Ascending aorta (tissue), 2 donors: ENCODE results near the gene SUCLG2. TPM values are rescaled to one million over a fixed set of nuclear protein-coding genes. Genes with fewer than 3 reads are reported as not detected.

Experiments
- DNase-seq, 2 donors: peaks; one replicate each; pipeline ENCODE4 v3.0.0-alpha.2; 2019; ENCODE audit warnings: low spot score in 2 of 2
- H3K27ac ChIP-seq, 2 donors: fragments of 200-600 bp; sonication (generic); one replicate each; pipeline ENCODE4 v1.5.1; 2016 to 2017; ENCODE audit warnings: mild to moderate bottlenecking in 1 of 2
- H3K27me3 ChIP-seq: fragments of 200-600 bp; sonication (generic); one replicate; pipeline ENCODE4 v1.5.1; 2017
- H3K36me3 ChIP-seq, 2 donors: fragments of 200-600 bp; sonication (generic); one replicate each; pipeline ENCODE4 v1.5.1; 2016
- H3K4me1 ChIP-seq, 2 donors: fragments of 200-600 bp; sonication (generic); one replicate each; pipeline ENCODE4 v1.5.1; 2016 to 2017; ENCODE audit warnings: mild to moderate bottlenecking in 1 of 2
- H3K4me3 ChIP-seq, 2 donors: fragments of 200-600 bp; sonication (generic); one replicate each; pipeline ENCODE4 v1.5.1; 2016 to 2017; ENCODE audit warnings: mild to moderate bottlenecking in 1 of 2
- H3K9me3 ChIP-seq, 2 donors: fragments of 200-600 bp; sonication (generic); one replicate each; pipeline ENCODE4 v1.5.1; 2016
- intact Hi-C: fragments of 100-400 bp; cut with DNase I; formaldehyde crosslinking; loops from one replicate; pipeline ENCODE4 v1.15.1; 2023
- total RNA-seq: library from RNA; depleted of rRNA; stranded (reverse); fragments of >200 nt; gene quantifications from one replicate; pipeline ENCODE4 v1.1.0, GENCODE V29; 2016
- TF ChIP-seq, protein P1 (sequence below), 3 experiments: fragments of 200-600 bp in 2 of 3; fragments of 450-650 bp in 1 of 3; sonication (generic) in 2 of 3; IDR thresholded peaks; one replicate each; pipeline ENCODE4 v1.5.1; 2016 to 2019; ENCODE audit warnings: antibody characterized with exemption in 3 of 3, mild to moderate bottlenecking in 1 of 3, moderate library complexity in 1 of 3

Gene SUCLG2
- total RNA-seq, 1 donor from 2014 or later: 33.6 TPM

DNA sequence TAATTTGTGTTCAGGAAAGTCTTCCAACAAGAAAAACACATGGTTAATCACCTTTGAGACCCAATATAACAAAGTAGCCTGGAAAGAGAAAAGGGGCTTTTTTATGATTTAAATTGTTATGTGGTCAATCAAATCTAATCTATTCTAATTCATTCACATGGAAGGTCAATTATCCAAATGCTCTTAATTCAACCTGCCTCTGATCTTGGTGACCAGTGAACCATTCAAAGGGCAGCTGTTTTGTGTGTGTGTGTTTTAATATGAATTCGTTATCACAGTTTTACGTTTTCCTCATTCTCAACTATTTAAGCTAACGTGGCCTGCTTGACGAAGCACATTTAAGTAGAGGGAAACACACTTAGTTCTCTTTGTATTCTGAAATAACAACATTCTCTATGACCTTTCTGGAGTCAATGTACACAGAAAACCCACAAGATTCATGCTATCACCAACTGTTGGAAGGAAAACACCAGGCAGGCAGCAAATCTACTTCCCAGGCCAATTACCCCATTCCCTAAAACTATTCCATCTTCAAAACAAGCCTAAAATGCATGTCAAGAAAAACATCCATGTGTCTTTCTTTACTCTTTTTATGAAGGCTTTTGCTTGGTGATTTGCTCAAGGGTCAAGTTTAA is 195.4 kb downstream of the SUCLG2 start:
- Histone ChIP-seq H3K36me3 (no peaks in the 10 kb centered on the region), H3K27ac (no peak overlapping the region), H3K27me3 (no peaks in the 10 kb centered on the region), H3K9me3 (no peaks in the 10 kb centered on the region), H3K4me1 (no peaks in the 10 kb centered on the region), H3K4me3 (no peak overlapping the region)
- TF ChIP-seq, protein P1, sequence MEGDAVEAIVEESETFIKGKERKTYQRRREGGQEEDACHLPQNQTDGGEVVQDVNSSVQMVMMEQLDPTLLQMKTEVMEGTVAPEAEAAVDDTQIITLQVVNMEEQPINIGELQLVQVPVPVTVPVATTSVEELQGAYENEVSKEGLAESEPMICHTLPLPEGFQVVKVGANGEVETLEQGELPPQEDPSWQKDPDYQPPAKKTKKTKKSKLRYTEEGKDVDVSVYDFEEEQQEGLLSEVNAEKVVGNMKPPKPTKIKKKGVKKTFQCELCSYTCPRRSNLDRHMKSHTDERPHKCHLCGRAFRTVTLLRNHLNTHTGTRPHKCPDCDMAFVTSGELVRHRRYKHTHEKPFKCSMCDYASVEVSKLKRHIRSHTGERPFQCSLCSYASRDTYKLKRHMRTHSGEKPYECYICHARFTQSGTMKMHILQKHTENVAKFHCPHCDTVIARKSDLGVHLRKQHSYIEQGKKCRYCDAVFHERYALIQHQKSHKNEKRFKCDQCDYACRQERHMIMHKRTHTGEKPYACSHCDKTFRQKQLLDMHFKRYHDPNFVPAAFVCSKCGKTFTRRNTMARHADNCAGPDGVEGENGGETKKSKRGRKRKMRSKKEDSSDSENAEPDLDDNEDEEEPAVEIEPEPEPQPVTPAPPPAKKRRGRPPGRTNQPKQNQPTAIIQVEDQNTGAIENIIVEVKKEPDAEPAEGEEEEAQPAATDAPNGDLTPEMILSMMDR (IDR thresholded peaks at IDR 0.05): no peak
- no peak for DNase-seq
- intact Hi-C loops: no loop called here

DNA sequence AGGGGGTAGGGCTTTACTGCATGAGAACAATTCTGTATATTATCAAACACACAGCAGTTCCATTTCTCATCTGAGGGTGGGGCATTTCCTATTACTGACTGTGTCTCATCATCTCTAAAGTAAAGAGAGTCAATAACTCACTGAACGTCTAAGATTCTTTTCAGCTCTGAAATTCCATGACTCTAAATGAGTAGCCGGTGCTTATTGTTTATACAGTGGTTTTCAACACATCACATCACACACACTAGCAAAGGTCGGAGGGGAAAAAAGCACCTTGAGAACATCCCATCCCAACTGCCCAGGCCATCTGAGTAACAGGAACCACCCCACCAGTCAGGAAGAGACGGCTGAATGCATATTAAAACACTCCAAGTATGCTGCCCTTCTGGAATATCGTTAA is 196.0 kb downstream of the SUCLG2 start:
- TF ChIP-seq, protein P1 (IDR thresholded peaks at IDR 0.05): no peak
- no peak overlapping the region for H3K4me3 ChIP-seq
- H3K36me3 ChIP-seq: no peaks in the 10 kb centered on the region
- no peak for DNase-seq
- intact Hi-C loops: no loop called here
- no peaks in the 10 kb centered on the region for H3K4me1 ChIP-seq
- no peaks in the 10 kb centered on the region for H3K9me3 ChIP-seq
- H3K27ac ChIP-seq: no peak overlapping the region
- no peaks in the 10 kb centered on the region for H3K27me3 ChIP-seq

DNA sequence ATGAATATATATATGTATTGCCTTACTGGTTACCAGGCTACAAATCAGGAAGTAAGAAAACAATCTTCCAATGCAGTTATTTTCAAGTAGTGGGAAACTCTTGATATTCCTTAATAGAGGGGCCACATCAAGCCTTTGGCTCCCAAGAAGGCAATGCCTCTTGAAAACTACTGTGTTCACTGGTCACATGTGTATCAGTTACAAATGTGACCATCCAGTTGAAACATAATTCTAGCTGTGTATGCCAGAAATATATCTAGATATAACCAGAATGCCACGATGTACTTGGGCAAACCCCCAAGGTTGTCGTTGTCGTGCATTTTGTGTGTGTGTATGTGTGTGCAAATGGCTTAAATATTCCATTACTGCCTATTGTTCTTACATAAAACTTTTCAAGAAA is 200.8 kb downstream of the SUCLG2 start:
- Histone ChIP-seq H3K4me1 (no peaks in the 10 kb centered on the region), H3K27me3 (no peaks in the 10 kb centered on the region), H3K36me3 (no peaks in the 10 kb centered on the region), H3K9me3 (no peaks in the 10 kb centered on the region), H3K27ac (no peak overlapping the region), H3K4me3 (no peak overlapping the region)
- no peak for DNase-seq
- TF ChIP-seq, protein P1 (IDR thresholded peaks at IDR 0.05): no peak
- intact Hi-C loops: no loop called here

DNA sequence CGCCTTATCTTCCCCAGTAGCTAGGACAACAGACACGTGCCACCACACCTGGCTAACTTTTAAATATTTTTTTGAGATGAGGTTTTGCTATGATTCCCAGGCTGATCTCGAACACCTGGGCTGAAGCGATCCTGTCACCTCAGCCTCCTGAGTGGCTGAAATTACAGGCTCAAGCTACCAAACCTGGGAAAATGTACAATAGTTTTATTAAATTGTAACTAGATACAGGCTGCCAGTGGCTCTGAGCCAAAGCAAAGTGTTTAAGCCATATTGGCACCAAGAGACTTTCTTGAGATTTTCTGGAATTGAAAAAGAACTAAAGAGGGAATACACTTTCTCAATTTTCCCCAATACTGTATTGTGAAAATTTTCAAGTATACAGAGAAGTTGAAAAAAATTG is 204.3 kb downstream of the SUCLG2 start:
- Histone ChIP-seq H3K9me3 (no peaks in the 10 kb centered on the region), H3K4me3 (no peak overlapping the region), H3K4me1 (no peaks in the 10 kb centered on the region), H3K27ac (no peak overlapping the region), H3K36me3 (no peaks in the 10 kb centered on the region), H3K27me3 (no peaks in the 10 kb centered on the region)
- DNase-seq: no peak
- TF ChIP-seq, protein P1 (IDR thresholded peaks at IDR 0.05): no peak
- intact Hi-C loops: no loop called here

DNA sequence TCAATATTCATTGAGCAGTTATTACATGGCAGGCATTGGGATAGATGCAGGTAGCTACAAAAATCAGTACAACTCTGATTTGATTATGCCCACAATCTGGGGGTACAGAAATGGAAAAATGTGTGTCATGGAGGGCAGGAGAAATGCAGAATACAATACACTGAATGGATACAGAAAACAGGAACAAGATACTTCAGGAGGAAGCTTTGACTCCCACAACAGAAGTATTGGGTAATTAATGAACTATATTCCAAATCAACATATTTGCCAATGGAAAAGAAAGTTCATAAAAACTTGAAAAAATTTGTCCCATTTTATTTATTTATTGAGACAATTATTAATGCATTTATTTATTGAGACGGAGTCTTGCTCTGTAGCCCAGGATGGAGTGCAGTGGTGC is 207.0 kb downstream of the SUCLG2 start:
- no peak overlapping the region for H3K4me3 ChIP-seq
- no peaks in the 10 kb centered on the region for H3K36me3 ChIP-seq
- no peaks in the 10 kb centered on the region for H3K4me1 ChIP-seq
- DNase-seq: no peak
- TF ChIP-seq, protein P1 (IDR thresholded peaks at IDR 0.05): no peak
- intact Hi-C loops: no loop called here
- no peaks in the 10 kb centered on the region for H3K27me3 ChIP-seq
- H3K9me3 ChIP-seq: no peaks in the 10 kb centered on the region
- H3K27ac ChIP-seq: no peak overlapping the region

DNA sequence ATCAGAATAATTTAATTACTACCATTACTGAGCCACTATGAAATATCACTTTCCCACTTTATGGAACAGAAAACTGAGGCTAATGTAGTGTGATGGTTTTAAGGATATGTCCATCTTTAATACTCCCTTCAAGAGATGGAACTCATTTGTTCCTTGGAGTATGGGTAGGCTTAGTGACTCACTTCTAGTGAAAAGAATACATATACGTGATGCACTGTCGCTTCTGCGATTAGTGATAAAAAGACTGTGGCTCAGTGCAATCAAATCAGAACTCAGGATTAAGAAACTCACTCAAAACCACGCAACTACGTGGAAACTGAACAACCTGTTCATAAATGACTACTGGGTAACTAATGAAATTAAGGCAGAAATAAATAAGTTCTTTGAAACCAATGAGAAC is 216.6 kb downstream of the SUCLG2 start:
- Histone ChIP-seq H3K4me3 (no peak overlapping the region), H3K27ac (no peak overlapping the region), H3K27me3 (no peaks in the 10 kb centered on the region), H3K9me3 (no peaks in the 10 kb centered on the region), H3K36me3 (no peaks in the 10 kb centered on the region), H3K4me1 (no peaks in the 10 kb centered on the region)
- TF ChIP-seq, protein P1 (IDR thresholded peaks at IDR 0.05): no peak
- DNase-seq: no peak
- intact Hi-C loops: no loop called here
